RWPE2 (cell line): ENCODE data around the gene CACNA1D.

Experiments
- ATAC-seq: fragments of 200-7000 bp; cut with Tn5 transposase; 3 replicates; pipeline ENCODE4 v1.9.1; 2021; ENCODE audit warnings: low read depth
- DNase-seq: peaks from one replicate; pipeline ENCODE4 v3.0.0-alpha.2; 2020; ENCODE audit warnings: low spot score
- H3K27ac ChIP-seq: fragments of 450-650 bp; 2 replicates; pipeline ENCODE4 v1.5.1; 2017; ENCODE audit warnings: mild to moderate bottlenecking; ENCODE audit not compliant: poor library complexity, severe bottlenecking
- H3K27me3 ChIP-seq: fragments of 250-450 bp; sonication (Bioruptor Pico); 2 replicates; pipeline ENCODE4 v1.5.1; 2021; ENCODE audit warnings: mild to moderate bottlenecking, moderate library complexity; ENCODE audit not compliant: insufficient read depth, poor library complexity, severe bottlenecking
- H3K36me3 ChIP-seq: fragments of 250-450 bp; sonication (Bioruptor Pico); 2 replicates; pipeline ENCODE4 v1.5.1; 2020; ENCODE audit warnings: low read depth, mild to moderate bottlenecking, moderate library complexity
- H3K4me1 ChIP-seq: fragments of 250-450 bp; sonication (Bioruptor Pico); 2 replicates; pipeline ENCODE4 v1.5.1; 2021; ENCODE audit warnings: mild to moderate bottlenecking, moderate library complexity; ENCODE audit not compliant: insufficient read depth, poor library complexity, severe bottlenecking
- H3K4me3 ChIP-seq: fragments of 250-450 bp; sonication (Bioruptor Pico); 2 replicates; pipeline ENCODE4 v1.5.1; 2021; ENCODE audit warnings: mild to moderate bottlenecking, moderate library complexity; ENCODE audit not compliant: severe bottlenecking
- H3K9me3 ChIP-seq: fragments of 250-450 bp; sonication (Bioruptor Pico); 2 replicates; pipeline ENCODE4 v1.5.1; 2021; ENCODE audit warnings: mild to moderate bottlenecking, moderate library complexity; ENCODE audit not compliant: severe bottlenecking
- TF ChIP-seq, protein P1 (sequence below): fragments of 450-650 bp; IDR thresholded peaks from one replicate; pipeline ENCODE4 v1.5.1; 2017; ENCODE audit warnings: mild to moderate bottlenecking, moderate library complexity; ENCODE audit not compliant: poor library complexity, severe bottlenecking

The CACNA1D gene

GRCh38 chr3:53588122-53588521, 93.7 kb downstream of the CACNA1D start:
- no peak overlapping the region for H3K27ac ChIP-seq
- ATAC-seq = peak; percentile 77
- no peaks in the 10 kb centered on the region for H3K9me3 ChIP-seq
- H3K4me1 ChIP-seq = peaks cover 3% of the 10 kb centered on the region
- H3K4me3 ChIP-seq = no peak overlapping the region
- H3K27me3 ChIP-seq = no peaks in the 10 kb centered on the region
- no peaks in the 10 kb centered on the region for H3K36me3 ChIP-seq
- DNase-seq = no peak
- TF ChIP-seq, protein P1, sequence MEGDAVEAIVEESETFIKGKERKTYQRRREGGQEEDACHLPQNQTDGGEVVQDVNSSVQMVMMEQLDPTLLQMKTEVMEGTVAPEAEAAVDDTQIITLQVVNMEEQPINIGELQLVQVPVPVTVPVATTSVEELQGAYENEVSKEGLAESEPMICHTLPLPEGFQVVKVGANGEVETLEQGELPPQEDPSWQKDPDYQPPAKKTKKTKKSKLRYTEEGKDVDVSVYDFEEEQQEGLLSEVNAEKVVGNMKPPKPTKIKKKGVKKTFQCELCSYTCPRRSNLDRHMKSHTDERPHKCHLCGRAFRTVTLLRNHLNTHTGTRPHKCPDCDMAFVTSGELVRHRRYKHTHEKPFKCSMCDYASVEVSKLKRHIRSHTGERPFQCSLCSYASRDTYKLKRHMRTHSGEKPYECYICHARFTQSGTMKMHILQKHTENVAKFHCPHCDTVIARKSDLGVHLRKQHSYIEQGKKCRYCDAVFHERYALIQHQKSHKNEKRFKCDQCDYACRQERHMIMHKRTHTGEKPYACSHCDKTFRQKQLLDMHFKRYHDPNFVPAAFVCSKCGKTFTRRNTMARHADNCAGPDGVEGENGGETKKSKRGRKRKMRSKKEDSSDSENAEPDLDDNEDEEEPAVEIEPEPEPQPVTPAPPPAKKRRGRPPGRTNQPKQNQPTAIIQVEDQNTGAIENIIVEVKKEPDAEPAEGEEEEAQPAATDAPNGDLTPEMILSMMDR = no peak

- no peaks in the 10 kb centered on the region for H3K27me3 ChIP-seq
Observed at GRCh38 chr3:53589201-53589600, 94.8 kb downstream of the CACNA1D start.

DNA sequence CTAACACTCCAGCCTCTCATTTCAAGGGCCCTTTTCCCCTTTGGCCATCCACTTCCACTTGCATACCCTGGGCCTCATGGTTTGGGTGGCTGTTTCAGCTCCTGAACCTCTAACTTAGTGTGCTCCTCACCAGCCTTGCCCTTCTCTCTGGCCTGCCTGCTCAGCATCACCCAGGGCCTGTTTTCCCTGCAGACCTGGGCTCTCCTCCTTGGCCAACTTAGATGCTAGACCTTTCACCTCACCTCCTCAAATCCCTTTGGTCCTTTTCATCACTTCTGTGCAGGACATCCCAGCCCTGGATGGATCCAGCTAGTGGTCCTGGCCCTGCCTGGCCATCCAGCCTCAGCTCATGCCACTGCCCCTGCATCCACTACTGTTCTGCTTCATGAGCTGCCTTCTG, 95.4 kb downstream of the CACNA1D start:
- no peaks in the 10 kb centered on the region for H3K36me3 ChIP-seq
- no peaks in the 10 kb centered on the region for H3K4me1 ChIP-seq
- no peak overlapping the region for H3K27ac ChIP-seq
- H3K27me3 ChIP-seq = no peaks in the 10 kb centered on the region
- no peak overlapping the region for H3K4me3 ChIP-seq
- DNase-seq (no peak), ATAC-seq (no peak)
- no peaks in the 10 kb centered on the region for H3K9me3 ChIP-seq
- TF ChIP-seq, protein P1 = no peak

More at GRCh38 chr3:53589201-53589600, 94.8 kb downstream of the CACNA1D start:
- ATAC-seq = no peak
- Histone ChIP-seq H3K4me3 (no peak overlapping the region), H3K27ac (no peak overlapping the region), H3K4me1 (no peaks in the 10 kb centered on the region), H3K9me3 (no peaks in the 10 kb centered on the region), H3K36me3 (no peaks in the 10 kb centered on the region)
- DNase-seq = no peak
- TF ChIP-seq, protein P1 = no peak

- Histone ChIP-seq H3K9me3 (no peaks in the 10 kb centered on the region), H3K27me3 (no peaks in the 10 kb centered on the region), H3K27ac (no peak overlapping the region), H3K4me1 (no peaks in the 10 kb centered on the region), H3K4me3 (no peak overlapping the region), H3K36me3 (no peaks in the 10 kb centered on the region)
- DNase-seq = no peak
- TF ChIP-seq, protein P1 = no peak
- no peak for ATAC-seq
Observed at GRCh38 chr3:53590606-53591005, 96.2 kb downstream of the CACNA1D start.

- Histone ChIP-seq H3K36me3 (no peaks in the 10 kb centered on the region), H3K4me3 (no peak overlapping the region), H3K27ac (no peak overlapping the region), H3K9me3 (no peaks in the 10 kb centered on the region), H3K4me1 (no peaks in the 10 kb centered on the region), H3K27me3 (no peaks in the 10 kb centered on the region)
- ATAC-seq (no peak), DNase-seq (no peak)
- TF ChIP-seq, protein P1 = no peak
Observed at GRCh38 chr3:53591646-53592045, 97.2 kb downstream of the CACNA1D start.
